Embryonic facial prominence (tissue), 1 donor: ENCODE results near the gene LMTK2.

ENCODE experiments used
- DNase-seq: peaks from one replicate; pipeline ENCODE4 v3.0.0-alpha.2; 2016; ENCODE audit errors: extremely low spot score

Gene LMTK2

DNA sequence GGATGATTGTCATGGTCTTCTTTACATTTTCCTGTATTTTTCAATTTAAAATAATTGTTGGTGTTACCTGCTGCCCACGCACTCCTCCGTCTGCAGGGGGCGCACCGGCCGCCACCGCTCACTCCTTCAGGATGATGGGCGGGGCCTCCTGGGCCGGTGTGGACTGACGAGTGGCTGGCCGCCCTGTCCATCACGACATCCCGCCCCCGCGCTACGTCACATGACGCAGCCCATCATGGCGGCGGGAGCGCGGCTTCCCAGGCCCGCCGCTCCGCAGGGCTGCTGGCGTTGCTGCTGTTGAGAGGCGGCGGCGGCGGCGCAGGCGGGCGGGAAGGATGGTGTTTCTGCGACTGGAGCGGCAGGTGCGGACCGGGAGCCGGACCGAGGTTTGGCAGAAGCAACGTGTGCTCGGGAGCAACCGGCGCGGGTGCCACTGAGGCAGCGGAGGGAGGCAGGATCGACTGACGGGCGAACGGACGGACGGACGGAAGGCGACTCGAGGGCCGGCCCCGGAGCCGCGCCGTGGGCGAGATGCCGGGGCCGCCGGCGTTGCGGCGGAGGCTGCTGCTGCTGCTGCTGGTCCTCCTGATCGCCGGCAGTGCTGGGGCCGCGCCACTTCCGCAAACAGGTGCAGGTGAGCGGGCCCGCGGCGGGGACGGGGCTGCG, at the start of gene LMTK2:
LMTK2 (plus strand) TSS at position 216 of the 666 bp plus-strand sequence; CDS start at position 532, 316 bp downstream.
- peak; percentile 83 for DNase-seq

DNA sequence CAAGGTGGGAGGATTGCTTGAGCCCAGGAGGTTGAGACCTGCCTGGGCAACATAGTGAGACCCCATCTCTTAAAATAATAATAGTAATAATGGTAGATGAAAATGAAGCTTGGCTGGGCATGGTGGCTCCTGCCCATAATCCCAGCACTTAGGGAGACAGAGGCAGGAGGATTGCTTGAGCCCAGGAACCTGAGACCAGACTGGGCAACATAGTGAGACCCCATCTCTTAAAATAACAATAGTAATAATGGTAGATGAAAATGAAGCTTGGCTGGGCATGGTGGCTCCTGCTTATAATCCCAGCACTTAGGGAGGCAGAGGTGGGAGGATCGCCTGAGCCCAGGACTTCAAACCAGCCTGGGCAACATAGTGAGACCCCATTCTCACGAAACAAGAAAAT, 49.5 kb upstream of the LMTK2 start:
- no peak for DNase-seq

DNA sequence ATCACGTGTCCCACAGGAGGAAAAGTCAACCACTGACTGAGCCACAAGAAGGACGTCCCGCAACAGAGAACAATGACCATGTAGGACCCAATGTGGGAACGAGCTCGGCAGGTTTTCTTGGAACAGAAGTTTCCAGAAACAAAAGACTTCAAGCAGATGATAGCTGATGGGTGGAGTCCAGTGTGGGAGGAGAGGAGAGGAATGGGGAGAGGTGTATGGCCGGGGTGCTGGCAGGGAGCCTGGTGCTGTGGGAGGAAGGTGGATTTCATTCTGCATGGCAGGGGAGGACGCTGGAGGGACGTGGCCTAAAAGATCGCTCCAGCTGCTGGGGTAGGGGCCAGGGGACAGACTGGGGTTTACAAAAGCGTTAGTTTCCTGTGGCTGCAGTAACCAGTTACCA, 48.5 kb upstream of the LMTK2 start:
- no peak for DNase-seq

DNA sequence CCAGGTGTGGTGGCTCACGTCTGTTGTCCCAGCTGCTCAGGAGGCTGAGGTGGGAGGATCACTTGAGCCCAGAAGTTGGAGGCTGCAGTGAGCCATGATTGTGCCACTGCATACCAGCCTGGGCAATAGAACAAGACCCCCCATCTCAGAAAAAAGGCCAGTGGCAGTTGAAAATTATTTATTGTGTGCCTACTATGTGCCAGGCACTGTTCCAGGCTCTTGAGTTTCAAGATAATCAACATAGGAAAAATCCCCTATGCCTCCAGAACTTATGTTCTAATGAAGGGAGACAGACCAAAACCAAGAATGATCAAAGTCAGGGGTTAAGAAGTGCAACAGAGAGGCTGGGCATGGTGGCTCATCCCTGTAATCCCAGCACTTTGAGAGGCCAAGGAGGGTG, 42.4 kb upstream of the LMTK2 start:
- DNase-seq, result no peak

GRCh38 chr7:98066208-98066607, 40.5 kb upstream of the LMTK2 start:
- no peak for DNase-seq

DNA sequence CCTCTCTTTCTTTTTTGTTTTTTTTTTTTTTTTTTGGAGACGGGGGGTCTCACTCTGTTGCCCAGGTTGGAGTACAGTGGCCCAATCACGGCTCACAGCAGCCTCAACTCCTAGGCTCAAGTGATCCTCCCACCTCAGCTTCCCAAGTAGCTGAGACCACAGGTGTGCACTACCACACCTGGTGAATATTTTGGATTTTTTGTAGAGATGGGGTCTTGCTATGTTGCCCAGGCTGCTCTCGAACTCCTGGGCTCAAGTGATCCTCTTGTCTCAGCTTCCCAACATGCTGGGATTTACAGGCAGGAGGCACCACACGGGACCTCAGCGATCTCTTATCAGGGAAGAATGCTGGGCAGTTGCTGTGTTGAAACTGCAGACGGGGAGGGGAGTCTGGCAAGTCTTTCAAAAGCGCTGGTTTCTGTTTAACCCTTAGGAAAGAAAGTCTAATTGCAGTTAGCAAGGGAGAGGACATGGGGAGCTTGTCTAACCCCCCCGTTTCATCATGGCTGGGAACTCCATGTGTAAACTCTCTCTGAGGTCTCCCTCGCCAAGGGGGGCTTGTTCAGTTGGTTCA, 39.6 kb upstream of the LMTK2 start:
- no peak for DNase-seq

- DNase-seq, result no peak
Measured at GRCh38 chr7:98073047-98073446, 33.6 kb upstream of the LMTK2 start.

DNA sequence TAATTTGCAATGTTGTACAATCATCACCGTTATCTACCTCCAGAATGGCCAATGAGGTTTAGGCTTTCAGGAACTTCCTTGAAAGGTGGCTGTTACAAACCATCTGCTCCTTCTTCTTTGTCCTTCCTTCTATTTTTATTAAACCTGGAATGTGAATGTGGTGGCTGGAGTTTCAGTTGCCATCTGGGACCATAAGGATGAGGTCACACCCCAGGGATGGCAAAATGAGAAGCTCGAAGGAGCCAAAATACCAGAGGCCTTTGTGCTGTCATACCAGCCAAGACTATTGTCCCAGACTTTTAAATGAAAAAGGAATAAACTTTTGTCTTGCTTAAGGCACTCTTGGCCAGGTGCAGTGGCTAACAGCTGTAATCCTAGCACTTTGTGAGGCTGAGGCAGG, 30.9 kb upstream of the LMTK2 start:
- no peak for DNase-seq

DNA sequence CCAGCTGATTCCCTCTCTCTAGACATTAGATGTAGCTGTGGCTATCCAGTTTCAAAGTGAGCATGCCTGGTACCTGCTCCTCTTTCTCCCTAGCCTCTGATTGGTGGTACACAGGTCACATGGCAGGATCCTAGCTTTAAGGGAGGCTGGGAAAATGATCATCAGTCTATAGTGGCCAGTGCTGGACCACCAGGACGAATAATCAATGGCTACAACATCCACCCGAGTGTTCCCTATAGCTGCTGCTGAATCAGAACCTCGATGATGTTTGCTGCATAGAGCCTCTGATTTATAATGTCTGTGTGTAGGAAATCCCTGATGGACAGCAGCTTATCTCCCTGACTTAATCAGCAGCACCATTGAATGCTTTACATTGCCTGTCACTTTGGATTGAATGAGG, 28.9 kb upstream of the LMTK2 start:
- no peak for DNase-seq

DNA sequence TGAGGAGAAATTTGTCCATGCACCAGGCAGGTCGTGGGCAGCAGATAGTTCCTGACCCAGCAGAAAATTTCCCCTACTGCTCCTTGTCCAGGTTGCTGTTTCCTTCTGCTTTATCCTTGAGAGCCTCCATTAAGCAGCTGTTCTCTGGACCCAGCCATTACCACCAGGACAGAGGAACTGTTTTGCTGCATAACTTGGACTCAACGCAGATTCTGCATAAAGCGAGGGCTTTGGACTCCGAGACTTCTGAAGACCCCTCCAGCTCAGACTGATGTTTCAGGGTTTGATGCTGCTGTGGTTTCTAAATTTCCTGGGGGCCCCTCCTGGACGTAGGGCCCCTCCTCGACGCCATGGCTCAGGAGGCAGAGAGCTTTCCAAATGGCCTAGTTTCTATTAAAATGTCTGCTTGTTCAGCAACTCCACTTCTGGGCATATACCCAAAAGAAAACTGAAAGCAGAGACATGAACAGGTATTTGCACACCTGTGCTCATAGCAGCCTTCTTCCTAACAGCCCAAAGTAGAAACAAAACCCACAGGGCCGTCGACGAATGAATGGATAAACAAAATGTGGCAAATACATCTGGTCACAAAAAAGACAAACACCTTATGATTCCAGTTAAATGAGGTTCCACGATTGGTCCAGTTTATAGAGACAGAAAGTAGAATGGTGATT, 28.3 kb upstream of the LMTK2 start:
- DNase-seq, result no peak

DNA sequence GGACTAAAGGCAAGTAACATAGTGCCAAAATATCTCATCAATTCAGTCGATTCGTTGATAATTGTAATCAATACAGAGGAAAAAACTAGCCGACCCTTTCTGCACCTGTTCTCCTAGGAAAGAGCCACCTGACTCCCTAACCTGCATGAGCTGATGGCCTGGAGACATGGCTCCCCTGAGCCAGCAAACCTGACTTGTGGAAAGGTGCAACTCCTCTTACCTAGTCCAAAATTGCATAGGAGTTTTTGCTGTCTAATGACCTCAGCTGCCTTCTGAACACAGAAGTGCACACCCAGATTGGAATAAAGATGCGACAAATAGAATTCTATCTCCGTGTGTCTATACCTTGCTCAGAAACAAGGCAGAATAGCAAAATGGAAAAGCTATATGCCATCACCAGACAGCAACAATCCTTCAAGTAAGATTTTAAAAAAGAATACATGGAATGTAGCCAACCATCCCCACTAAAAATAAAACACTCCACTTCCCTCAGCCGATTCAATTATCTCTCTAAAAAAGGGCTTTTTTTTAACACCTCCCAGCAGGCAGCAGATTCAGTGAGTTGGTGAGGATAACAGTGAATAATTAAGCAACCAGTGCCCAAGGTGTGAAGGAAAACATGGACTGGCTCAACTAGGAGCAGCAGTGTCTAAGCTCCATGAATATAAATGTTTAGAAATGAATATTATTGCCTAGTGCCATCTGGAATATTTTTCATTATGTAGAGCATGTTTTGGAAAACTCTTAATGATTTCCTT, 26.6 kb upstream of the LMTK2 start:
- DNase-seq, result no peak

- no peak for DNase-seq
Measured at GRCh38 chr7:98081319-98081718, 25.3 kb upstream of the LMTK2 start.

DNA sequence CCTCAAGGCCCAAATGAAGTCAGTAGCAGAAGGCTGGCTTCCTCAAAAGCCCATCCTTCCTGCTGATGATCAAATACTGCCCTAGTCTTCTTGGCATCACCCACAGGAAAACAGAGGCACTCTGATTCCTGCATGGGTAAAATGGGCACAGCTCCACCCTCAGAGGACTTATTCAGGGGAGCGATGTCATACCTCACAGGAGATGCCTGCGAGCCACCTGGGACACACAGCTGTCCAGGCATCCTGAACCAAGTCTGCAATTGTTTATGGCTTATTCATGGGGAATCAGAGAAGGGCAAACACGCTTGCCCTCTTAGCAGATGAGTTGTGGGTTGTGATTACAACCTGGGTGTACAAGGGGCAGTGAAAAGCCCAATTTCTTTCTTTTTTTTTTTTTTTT, 22.0 kb upstream of the LMTK2 start:
- DNase-seq, result no peak

DNA sequence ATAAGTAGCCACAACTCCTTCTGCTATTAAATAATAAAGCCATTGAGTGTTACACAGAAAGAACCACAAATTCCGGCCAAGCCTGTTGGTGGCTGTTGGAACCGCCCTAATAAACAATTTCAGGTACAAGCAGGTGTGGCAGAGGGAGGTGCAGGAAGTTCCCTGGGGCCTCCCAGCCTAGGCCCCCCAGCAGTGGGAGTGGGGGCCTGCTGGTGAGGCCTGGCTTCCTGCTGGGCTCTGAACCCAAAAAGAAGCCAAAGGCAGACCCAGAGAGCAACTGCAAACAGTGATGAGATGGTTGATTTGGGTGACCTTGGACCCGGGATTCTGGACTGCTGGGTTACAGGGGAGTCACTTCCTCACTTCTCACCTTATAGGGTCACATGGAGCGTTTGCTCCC, 21.0 kb upstream of the LMTK2 start:
- DNase-seq, result no peak

DNA sequence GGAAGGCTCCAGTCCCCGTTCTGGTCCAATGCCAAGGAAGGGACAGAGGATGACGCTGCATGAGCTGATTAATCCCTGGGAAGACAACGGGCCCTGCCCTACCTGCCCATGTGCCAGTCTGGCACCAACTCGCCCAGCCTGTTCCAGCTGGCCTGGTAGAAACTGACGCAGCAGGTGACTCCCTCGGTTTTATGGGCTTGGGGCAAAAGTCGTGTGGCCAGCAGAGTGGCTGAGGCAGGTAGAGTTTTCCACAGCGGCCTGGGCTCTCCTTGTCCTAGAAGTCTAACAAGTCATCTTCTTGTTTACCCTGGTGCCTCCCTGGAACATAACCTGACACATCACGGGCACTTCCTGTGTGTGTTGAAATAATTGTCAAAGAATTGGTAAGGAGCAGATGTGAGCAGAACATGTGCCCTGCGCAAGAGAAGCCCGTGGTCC, 20.4 kb upstream of the LMTK2 start:
- no peak for DNase-seq

DNA sequence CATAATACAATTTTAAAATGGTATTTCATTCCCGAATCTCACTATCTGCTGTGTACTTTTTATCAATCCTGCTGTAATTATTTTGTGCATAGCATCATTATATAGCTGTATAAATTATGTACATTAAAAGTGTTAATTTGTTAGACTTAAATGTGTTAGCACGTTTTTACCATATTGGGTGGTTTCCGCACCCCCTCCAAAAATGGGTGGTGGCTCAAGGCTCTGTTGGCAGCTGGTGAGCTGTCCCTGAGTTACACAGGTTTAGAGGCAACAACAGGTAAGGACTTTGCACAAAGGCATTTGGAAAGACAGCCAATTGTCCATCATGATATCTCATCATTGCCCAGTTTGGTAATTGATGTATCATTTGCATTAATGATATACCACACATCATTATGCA, 18.6 kb upstream of the LMTK2 start:
- no peak for DNase-seq

- DNase-seq, result no peak
Measured at GRCh38 chr7:98090116-98090515, 16.5 kb upstream of the LMTK2 start.

DNA sequence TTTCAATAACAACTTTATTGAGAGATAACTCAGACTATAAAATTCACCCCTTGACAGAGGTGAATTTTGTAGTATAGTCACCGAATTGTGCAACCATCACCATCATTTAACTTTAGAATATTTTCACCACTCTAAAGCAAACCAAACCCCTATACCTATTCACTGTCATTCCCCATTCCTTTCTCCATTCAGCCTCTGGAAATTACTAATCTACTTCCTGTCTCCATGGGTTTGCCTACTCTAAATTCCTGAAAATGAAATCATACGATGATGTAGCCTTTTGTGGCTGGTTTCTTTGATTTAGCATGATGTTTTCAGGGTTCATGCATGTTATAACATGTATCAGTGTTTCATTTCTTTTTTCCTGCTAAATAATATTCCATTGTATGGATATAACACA, 15.6 kb upstream of the LMTK2 start:
- DNase-seq, result no peak

- DNase-seq, result no peak
Measured at GRCh38 chr7:98091523-98091922, 15.1 kb upstream of the LMTK2 start.

GRCh38 chr7:98097042-98097645, 9.5 kb upstream of the LMTK2 start:
- DNase-seq, result no peak

DNA sequence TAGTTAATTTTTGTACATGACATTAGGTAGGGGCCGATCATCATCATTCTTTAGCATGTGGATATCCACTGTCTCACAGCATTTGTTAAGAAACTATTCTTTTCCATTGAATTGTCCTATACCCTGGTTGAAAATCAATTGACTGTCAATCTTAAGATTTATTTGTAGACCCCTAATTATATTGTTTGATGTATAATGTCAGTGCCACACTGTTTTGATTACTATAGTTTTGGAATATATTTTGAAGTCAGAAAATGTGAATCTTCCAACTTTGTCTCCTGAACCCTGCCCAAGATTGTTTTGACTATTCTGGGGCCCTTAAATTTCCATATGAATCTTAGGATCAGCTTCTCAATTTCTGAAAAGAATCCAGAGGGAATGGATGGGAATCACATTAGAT, 6.6 kb upstream of the LMTK2 start:
- no peak for DNase-seq

GRCh38 chr7:98102170-98102569, 4.5 kb upstream of the LMTK2 start:
- DNase-seq, result no peak
